SKM-1 treated with dmso at 0.1 percent for 144 hours (cell line): Measurements from ENCODE around the gene HNF1A.

Source experiments
- DNase-seq: peaks from one replicate; lab custom pipeline; 2025; ENCODE audit not compliant: unreplicated experiment; lab: John Stamatoyannopoulos, UW

The HNF1A gene

GRCh38 chr12:120956579-120957300 lies 21.6 kb upstream of the HNF1A start:
- DNase-seq: no peak

- DNase-seq: no peak
Observed at GRCh38 chr12:120959111-120959878, 19.0 kb upstream of the HNF1A start.

- DNase-seq: no peak
Observed at GRCh38 chr12:120960657-120961056, 17.7 kb upstream of the HNF1A start.

- no peak for DNase-seq
Observed at GRCh38 chr12:120961604-120962531, 16.5 kb upstream of the HNF1A start.

GRCh38 chr12:120962532-120963020 lies 15.8 kb upstream of the HNF1A start:
- no peak for DNase-seq

- DNase-seq: no peak
Observed at GRCh38 chr12:120964298-120964697, 14.0 kb upstream of the HNF1A start.

GRCh38 chr12:120965534-120966091 lies 12.7 kb upstream of the HNF1A start:
- no peak for DNase-seq

- DNase-seq: no peak
Observed at GRCh38 chr12:120970310-120970709, 8.0 kb upstream of the HNF1A start.

GRCh38 chr12:120971299-120972180 lies 6.8 kb upstream of the HNF1A start:
- DNase-seq: peak; percentile 50

GRCh38 chr12:120972870-120973543 lies 5.3 kb upstream of the HNF1A start:
- no peak for DNase-seq

GRCh38 chr12:120977531-120978295 lies 630 bp upstream of the HNF1A start:
- no peak for DNase-seq

GRCh38 chr12:120979220-120979861 lies 998 bp downstream of the HNF1A start:
- DNase-seq: no peak

GRCh38 chr12:120979862-120980696 lies 1.7 kb downstream of the HNF1A start:
- no peak for DNase-seq

- no peak for DNase-seq
Observed at GRCh38 chr12:120980800-120981368, 2.5 kb downstream of the HNF1A start.

GRCh38 chr12:120981407-120981941 lies 3.1 kb downstream of the HNF1A start:
- DNase-seq: no peak

GRCh38 chr12:120982659-120983058 lies 4.3 kb downstream of the HNF1A start:
- DNase-seq: no peak

- no peak for DNase-seq
Observed at GRCh38 chr12:120983759-120984158, 5.4 kb downstream of the HNF1A start.
